SK-N-SH (cell line): ENCODE measurements around the gene HLA-B. TPM values are rescaled to one million over a fixed set of nuclear protein-coding genes. Genes with fewer than 3 reads are reported as not detected.

Experiments used
- CTCF ChIA-PET: fragments of 300-600, 350-600 bp; formaldehyde crosslinking; extraction: SDS; loops from one replicate; lab custom pipeline; 2021; lab: Yijun Ruan, JAX
- POLR2A ChIA-PET: fragments of 350-600 bp; sonication (Branson Sonifier 250); formaldehyde crosslinking; extraction: SDS; loops from one replicate; lab custom pipeline; 2020; ENCODE audit warnings: antibody characterized with exemption, inconsistent platforms; lab: Yijun Ruan, JAX
- DNase-seq: peaks from one replicate; pipeline ENCODE4 v3.0.0; 2012
- H2AFZ ChIP-seq: fragments of 200-600 bp; sonication (generic); 2 replicates; pipeline ENCODE4 v1.8.1; 2016; ENCODE audit warnings: antibody characterized with exemption, mild to moderate bottlenecking, low read depth
- H3F3A ChIP-seq: fragments of 200-600 bp; sonication (generic); replicated peaks from 2 replicates; pipeline ENCODE3; 2016; ENCODE audit warnings: antibody characterized with exemption, mild to moderate bottlenecking; ENCODE audit not compliant: insufficient read depth
- H3K27ac ChIP-seq, 2 experiments: fragments of 200-500 bp in 1 of 2; fragments of 200-600 bp in 1 of 2; sonication (Bioruptor generic) in 1 of 2; sonication (generic), shearing (Covaris generic) in 1 of 2; 2 replicates each; pipeline versions ENCODE4 v1.5.1 to v1.6.1; 2014 to 2016; ENCODE audit warnings: low read depth in 2 of 2, inconsistent platforms in 1 of 2, low read length in 1 of 2, mild to moderate bottlenecking in 1 of 2, mixed read lengths in 1 of 2
- H3K27me3 ChIP-seq: fragments of 200-600 bp; sonication (generic), shearing (Covaris generic); 2 replicates; pipeline ENCODE4 v1.6.1; 2016; ENCODE audit warnings: mixed run types; ENCODE audit not compliant: insufficient read depth
- H3K36me3 ChIP-seq, 2 experiments: fragments of 200-500 bp in 1 of 2; fragments of 200-600 bp in 1 of 2; sonication (Bioruptor generic) in 1 of 2; sonication (generic) in 1 of 2; replicated peaks in 1 of 2; 2 replicates each; pipeline versions ENCODE3 to v1.5.1; 2014 to 2016; ENCODE audit warnings: low read length in 1 of 2, mild to moderate bottlenecking in 1 of 2; ENCODE audit not compliant: insufficient read depth in 2 of 2, control insufficient read depth in 1 of 2
- H3K4me1 ChIP-seq, 2 experiments: fragments of 200-500 bp in 1 of 2; fragments of 200-600 bp in 1 of 2; sonication (Bioruptor generic) in 1 of 2; sonication (generic), shearing (Covaris generic) in 1 of 2; 2 replicates each; pipeline versions ENCODE4 v1.5.1 to v1.6.1; 2014 to 2016; ENCODE audit warnings: low read depth in 1 of 2, low read length in 1 of 2, mixed run types in 1 of 2; ENCODE audit not compliant: insufficient read depth in 2 of 2, control insufficient read depth in 1 of 2
- H3K4me2 ChIP-seq: fragments of 200-600 bp; sonication (generic), shearing (Covaris generic); 2 replicates; pipeline ENCODE4 v1.6.1; 2017; ENCODE audit warnings: mixed run types
- H3K4me3 ChIP-seq, 2 experiments: fragments of 200-500 bp in 1 of 2; fragments of 200-600 bp in 1 of 2; sonication (Bioruptor generic) in 1 of 2; sonication (generic), shearing (Covaris generic) in 1 of 2; 2 replicates each; pipeline versions ENCODE4 v1.5.1 to v1.8.1; 2014 to 2016; ENCODE audit warnings: low read depth in 2 of 2, inconsistent platforms in 1 of 2, low read length in 1 of 2, mild to moderate bottlenecking in 1 of 2, mixed read lengths in 1 of 2, moderate library complexity in 1 of 2
- H3K79me2 ChIP-seq: fragments of 200-600 bp; sonication (generic); 2 replicates; pipeline ENCODE4 v1.8.1; 2017; ENCODE audit warnings: mild to moderate bottlenecking; ENCODE audit not compliant: insufficient read depth
- H3K9ac ChIP-seq: fragments of 200-600 bp; sonication (generic); 2 replicates; pipeline ENCODE4 v1.6.1; 2017; ENCODE audit warnings: mixed run types
- H3K9me2 ChIP-seq: fragments of 200-600 bp; sonication (generic); 2 replicates; pipeline ENCODE4 v1.6.1; 2017; ENCODE audit warnings: mixed run types
- H3K9me3 ChIP-seq: fragments of 200-600 bp; sonication (generic); 2 replicates; pipeline ENCODE4 v1.6.1; 2017; ENCODE audit warnings: mixed run types, mild to moderate bottlenecking, moderate library complexity
- H4K20me1 ChIP-seq: fragments of 200-600 bp; sonication (generic); 2 replicates; pipeline ENCODE4 v1.6.1; 2017; ENCODE audit warnings: mild to moderate bottlenecking, mixed run types; ENCODE audit not compliant: insufficient read depth
- EP300 ChIP-seq, 2 experiments: IDR thresholded peaks; 2 replicates each; pipeline versions ENCODE4 v1.4.0 to v1.6.1; 2012; ENCODE audit warnings: borderline replicate concordance in 1 of 2, low read depth in 1 of 2, low read length in 1 of 2
- EZH2phosphoT487 ChIP-seq: fragments of 200-600 bp; sonication (generic); IDR thresholded peaks from 2 replicates; pipeline ENCODE4 v1.6.1; 2017; ENCODE audit warnings: low read depth, mixed run types, mild to moderate bottlenecking, antibody characterized with exemption, moderate library complexity, borderline replicate concordance
- FOXJ3 ChIP-seq: sonication (generic); formaldehyde crosslinking; IDR thresholded peaks from 2 replicates; pipeline ENCODE4 v1.5.1; 2020; ENCODE audit warnings: mild to moderate bottlenecking, missing genetic modification reagents
- FOXM1 ChIP-seq: IDR thresholded peaks from 2 replicates; pipeline ENCODE4 v1.4.0; 2012; ENCODE audit warnings: low read depth, mild to moderate bottlenecking
- JUND ChIP-seq: IDR thresholded peaks from 2 replicates; pipeline ENCODE4 v1.4.0; 2012
- MEF2A ChIP-seq: IDR thresholded peaks from 2 replicates; pipeline ENCODE4 v1.4.0; 2012; ENCODE audit warnings: low read depth, borderline replicate concordance
- NRF1 ChIP-seq: IDR thresholded peaks from 2 replicates; pipeline ENCODE4 v1.6.1; 2012; ENCODE audit warnings: low read depth, mild to moderate bottlenecking, low read length
- RCOR1 ChIP-seq: fragments of 150-350 bp; IDR thresholded peaks from 2 replicates; pipeline ENCODE4 v1.6.1; 2017; ENCODE audit warnings: antibody characterized with exemption, low read length
- RXRA ChIP-seq: IDR thresholded peaks from 2 replicates; pipeline ENCODE4 v1.4.0; 2012; ENCODE audit warnings: low read depth, mild to moderate bottlenecking, borderline replicate concordance
- SIN3A ChIP-seq: IDR thresholded peaks from 2 replicates; pipeline ENCODE4 v1.6.1; 2012; ENCODE audit warnings: low read depth, mild to moderate bottlenecking, low read length, moderate library complexity, borderline replicate concordance
- SMC3 ChIP-seq: IDR thresholded peaks from 2 replicates; pipeline ENCODE4 v1.6.1; 2012; ENCODE audit warnings: low read depth, low read length, improper control_type of control experiment
- TEAD4 ChIP-seq: IDR thresholded peaks from 2 replicates; pipeline ENCODE4 v1.4.0; 2012; ENCODE audit warnings: mild to moderate bottlenecking, borderline replicate concordance; ENCODE audit not compliant: insufficient read depth
- YY1 ChIP-seq: IDR thresholded peaks from 2 replicates; pipeline ENCODE4 v1.4.0; 2012; ENCODE audit warnings: low read depth, mild to moderate bottlenecking
- WGBS: methylation state at CpG from one replicate; pipeline ENCODE4 v1.1.6; 2017; ENCODE audit warnings: low lambda C conversion rate; 5-methylcytosine and 5-hydroxymethylcytosine counted together
- polyA plus RNA-seq, 3 experiments: library from polyadenylated mRNA; depleted of rRNA; stranded (reverse); fragments of >200 nt; gene quantifications; 2 replicates each; pipeline ENCODE4 v1.2.3, GENCODE V29; 2012
- TF ChIP-seq, protein P1 (sequence below): IDR thresholded peaks from 2 replicates; pipeline ENCODE4 v1.4.0; 2012; ENCODE audit warnings: low read depth, borderline replicate concordance
- TF ChIP-seq, protein P2 (sequence below): IDR thresholded peaks from 2 replicates; pipeline ENCODE4 v1.4.0; 2012; ENCODE audit warnings: low read depth
- TF ChIP-seq, protein P3 (sequence below): IDR thresholded peaks from 2 replicates; pipeline ENCODE4; 2012

Gene HLA-B
- polyA plus RNA-seq, 1 of the 3 experiments (the other 2 are of a cell fraction), result 18.7 TPM

DNA sequence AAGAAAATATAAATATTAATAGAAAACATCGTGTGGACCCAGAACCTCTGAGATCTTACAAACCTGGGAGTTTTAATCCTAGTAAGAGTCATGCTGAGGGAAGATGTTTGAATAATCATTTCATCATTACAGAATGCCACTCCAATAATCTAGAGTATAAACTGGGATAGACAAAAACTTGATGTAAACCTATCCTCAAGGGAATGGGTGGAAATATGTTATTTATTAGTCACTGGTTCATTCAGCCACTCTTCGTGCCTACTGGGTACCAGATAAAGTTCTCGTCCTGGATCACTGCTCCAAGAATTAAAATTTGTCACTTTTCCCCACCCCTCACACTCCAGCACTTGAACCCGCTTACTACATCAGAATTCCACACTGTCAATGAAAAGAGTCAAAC lies 7.7 kb downstream of the HLA-B start:
- no peaks in the 10 kb centered on the region for H3K9me3 ChIP-seq
- H2AFZ ChIP-seq, result no peak overlapping the region
- peaks cover 26% of the 10 kb centered on the region; the same call in 1 of the 2 replicates for H3K27me3 ChIP-seq
- ChIA-PET CTCF (no interaction called here), POLR2A (no interaction called here)
- H4K20me1 ChIP-seq, result no peaks in the 10 kb centered on the region
- no peak for DNase-seq
- H3K27ac ChIP-seq, result no peak overlapping the region
- 8% methylated on average over 4 of the region's 4 CpGs for WGBS
- H3K4me1 ChIP-seq, result no peaks in the 10 kb centered on the region
- H3K4me2 ChIP-seq, result no peak overlapping the region
- H3K36me3 ChIP-seq, result no peaks in the 10 kb centered on the region
- TF ChIP-seq RXRA (no peak), TEAD4 (no peak), YY1 (no peak), JUND (no peak), NRF1 (no peak)
- no peaks in the 10 kb centered on the region for H3K9me2 ChIP-seq
- H3K4me3 ChIP-seq, result no peak overlapping the region
- no peaks in the 10 kb centered on the region for H3K79me2 ChIP-seq
- H3F3A ChIP-seq, result no peaks in the 10 kb centered on the region
- H3K9ac ChIP-seq, result no peak overlapping the region

DNA sequence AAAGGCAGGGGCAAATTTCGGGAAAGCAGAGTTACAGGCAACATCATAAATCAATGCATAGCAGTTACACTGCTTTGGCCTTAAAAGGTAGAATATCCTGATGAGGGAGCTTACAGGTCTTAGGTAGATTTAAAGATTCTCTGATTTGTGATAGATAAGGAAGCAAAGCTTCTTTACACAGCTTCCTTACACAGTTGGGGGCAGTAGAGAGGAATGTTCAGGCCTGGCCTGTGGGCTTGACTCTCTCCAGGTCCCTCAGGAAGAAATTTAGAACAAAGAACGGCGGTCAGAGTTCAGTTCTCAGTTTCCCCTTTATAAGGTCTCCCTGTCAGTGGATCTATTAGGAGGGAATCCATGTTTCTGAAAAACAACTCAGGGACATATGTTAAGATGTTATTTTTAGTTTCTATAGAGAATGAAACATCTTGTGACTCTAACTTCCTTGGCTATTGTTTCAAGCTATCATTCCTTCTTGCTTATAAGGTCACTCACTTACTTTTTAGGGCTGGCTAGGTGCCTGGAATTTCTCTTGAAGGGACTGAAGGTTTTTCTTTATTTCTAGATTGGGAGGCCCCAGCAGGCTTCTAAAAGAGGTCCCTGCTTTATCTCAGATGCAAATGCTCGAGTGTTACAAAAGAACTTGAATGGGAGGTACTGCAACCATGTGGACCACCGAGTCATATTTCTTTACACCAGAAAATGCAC lies 11.8 kb downstream of the HLA-B start:
- TF ChIP-seq SMC3 (no peak), YY1 (no peak), EZH2phosphoT487 (no peak)
- TF ChIP-seq, all 33 proteins: peak for 0
- no peak for DNase-seq
- Histone ChIP-seq H3K9ac (no peak overlapping the region), H3K9me3 (no peaks in the 10 kb centered on the region), H3K4me1 (no peaks in the 10 kb centered on the region), H2AFZ (no peak overlapping the region), H3K79me2 (no peaks in the 10 kb centered on the region), H3K9me2 (no peaks in the 10 kb centered on the region), H3K36me3 (no peaks in the 10 kb centered on the region), H4K20me1 (no peaks in the 10 kb centered on the region), H3K27me3 (peaks cover 16% of the 10 kb centered on the region; the same call in 1 of the 2 replicates), H3K4me2 (no peak overlapping the region), H3F3A (no peaks in the 10 kb centered on the region), H3K4me3 (no peak overlapping the region), H3K27ac (no peak overlapping the region)
- CTCF ChIA-PET, result interaction anchor here (2.3 kb wide), 1 partner anchor 21 kb away, joined by 7 read pairs; no protein-coding TSS in a partner anchor
- POLR2A ChIA-PET, result no interaction called here
- WGBS, result 5% methylated on average over 5 of the region's 5 CpGs

DNA sequence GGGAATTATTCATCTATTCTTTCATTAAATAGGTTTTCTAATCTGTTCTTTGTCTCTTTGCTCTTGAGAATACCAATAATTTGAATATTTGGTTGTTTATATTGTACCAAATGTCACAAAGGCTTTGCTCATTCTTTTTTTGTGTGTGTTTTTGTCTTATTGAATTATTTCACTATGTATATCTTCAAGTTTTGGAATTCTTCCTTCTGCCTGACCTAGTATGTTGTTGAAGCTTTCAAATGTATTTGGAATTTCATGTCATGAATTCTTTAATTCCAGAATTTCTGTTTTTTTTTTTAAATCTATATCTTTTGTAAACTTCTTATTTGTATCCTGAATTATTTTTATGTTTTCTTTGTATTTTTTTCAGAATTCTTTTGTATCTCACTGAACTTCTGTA lies 16.8 kb downstream of the HLA-B start:
- ChIA-PET CTCF (no interaction called here), POLR2A (no interaction called here)
- no peaks in the 10 kb centered on the region for H3K79me2 ChIP-seq
- no peaks in the 10 kb centered on the region for H3K27me3 ChIP-seq
- no peaks in the 10 kb centered on the region for H3F3A ChIP-seq
- no peak overlapping the region for H3K4me3 ChIP-seq
- H3K9me3 ChIP-seq, result peaks cover 17% of the 10 kb centered on the region; the same call in 1 of the 2 replicates
- no peak overlapping the region for H3K4me2 ChIP-seq
- no peak overlapping the region for H3K9ac ChIP-seq
- no peak overlapping the region for H2AFZ ChIP-seq
- H4K20me1 ChIP-seq, result no peaks in the 10 kb centered on the region
- no peaks in the 10 kb centered on the region for H3K9me2 ChIP-seq
- peaks cover 0 to 6% of the 10 kb centered on the region in 2 experiments for H3K36me3 ChIP-seq
- H3K4me1 ChIP-seq, result no peaks in the 10 kb centered on the region
- H3K27ac ChIP-seq, result no peak overlapping the region
- no peak for DNase-seq
- TF ChIP-seq RXRA (no peak), FOXM1 (no peak), NRF1 (no peak), MEF2A (no peak), TEAD4 (no peak), SIN3A (no peak), FOXJ3 (no peak), RCOR1 (no peak), EP300 (IDR thresholded peaks at IDR 0.05; ENCODE audit: borderline replicate concordance in 1 of 2, low read depth in 1 of 2, low read length in 1 of 2) (no peak)
- TF ChIP-seq, protein P1, sequence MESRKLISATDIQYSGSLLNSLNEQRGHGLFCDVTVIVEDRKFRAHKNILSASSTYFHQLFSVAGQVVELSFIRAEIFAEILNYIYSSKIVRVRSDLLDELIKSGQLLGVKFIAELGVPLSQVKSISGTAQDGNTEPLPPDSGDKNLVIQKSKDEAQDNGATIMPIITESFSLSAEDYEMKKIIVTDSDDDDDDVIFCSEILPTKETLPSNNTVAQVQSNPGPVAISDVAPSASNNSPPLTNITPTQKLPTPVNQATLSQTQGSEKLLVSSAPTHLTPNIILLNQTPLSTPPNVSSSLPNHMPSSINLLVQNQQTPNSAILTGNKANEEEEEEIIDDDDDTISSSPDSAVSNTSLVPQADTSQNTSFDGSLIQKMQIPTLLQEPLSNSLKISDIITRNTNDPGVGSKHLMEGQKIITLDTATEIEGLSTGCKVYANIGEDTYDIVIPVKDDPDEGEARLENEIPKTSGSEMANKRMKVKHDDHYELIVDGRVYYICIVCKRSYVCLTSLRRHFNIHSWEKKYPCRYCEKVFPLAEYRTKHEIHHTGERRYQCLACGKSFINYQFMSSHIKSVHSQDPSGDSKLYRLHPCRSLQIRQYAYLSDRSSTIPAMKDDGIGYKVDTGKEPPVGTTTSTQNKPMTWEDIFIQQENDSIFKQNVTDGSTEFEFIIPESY, result no peak
- TF ChIP-seq, protein P2, sequence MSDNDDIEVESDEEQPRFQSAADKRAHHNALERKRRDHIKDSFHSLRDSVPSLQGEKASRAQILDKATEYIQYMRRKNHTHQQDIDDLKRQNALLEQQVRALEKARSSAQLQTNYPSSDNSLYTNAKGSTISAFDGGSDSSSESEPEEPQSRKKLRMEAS, result no peak
- TF ChIP-seq, protein P3, sequence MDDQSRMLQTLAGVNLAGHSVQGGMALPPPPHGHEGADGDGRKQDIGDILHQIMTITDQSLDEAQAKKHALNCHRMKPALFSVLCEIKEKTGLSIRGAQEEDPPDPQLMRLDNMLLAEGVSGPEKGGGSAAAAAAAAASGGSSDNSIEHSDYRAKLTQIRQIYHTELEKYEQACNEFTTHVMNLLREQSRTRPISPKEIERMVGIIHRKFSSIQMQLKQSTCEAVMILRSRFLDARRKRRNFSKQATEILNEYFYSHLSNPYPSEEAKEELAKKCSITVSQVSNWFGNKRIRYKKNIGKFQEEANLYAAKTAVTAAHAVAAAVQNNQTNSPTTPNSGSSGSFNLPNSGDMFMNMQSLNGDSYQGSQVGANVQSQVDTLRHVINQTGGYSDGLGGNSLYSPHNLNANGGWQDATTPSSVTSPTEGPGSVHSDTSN, result no peak
